Stimulated activated CD4-positive, alpha-beta T cell treated with anti-CD3 and anti-CD28 coated beads, Interleukin-12 subunit alpha, Interleukin-12 subunit beta, amount 100 ng/mL, for 48 hours (primary cell): ENCODE measurements around the gene PLPPR5.
"Not testable (repeated sequence)": the region's sequence is repeated elsewhere in the genome, so short reads cannot be mapped to it uniquely, and the experiment has no call there.

Source experiments
- DNase-seq, 3 donors: peaks; one replicate each; pipeline ENCODE4 v3.0.0-alpha.2; 2020; ENCODE audit warnings: low read depth in 2 of 3, low spot score in 1 of 3

PLPPR5 gene, protein sequence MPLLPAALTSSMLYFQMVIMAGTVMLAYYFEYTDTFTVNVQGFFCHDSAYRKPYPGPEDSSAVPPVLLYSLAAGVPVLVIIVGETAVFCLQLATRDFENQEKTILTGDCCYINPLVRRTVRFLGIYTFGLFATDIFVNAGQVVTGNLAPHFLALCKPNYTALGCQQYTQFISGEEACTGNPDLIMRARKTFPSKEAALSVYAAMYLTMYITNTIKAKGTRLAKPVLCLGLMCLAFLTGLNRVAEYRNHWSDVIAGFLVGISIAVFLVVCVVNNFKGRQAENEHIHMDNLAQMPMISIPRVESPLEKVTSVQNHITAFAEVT

DNA sequence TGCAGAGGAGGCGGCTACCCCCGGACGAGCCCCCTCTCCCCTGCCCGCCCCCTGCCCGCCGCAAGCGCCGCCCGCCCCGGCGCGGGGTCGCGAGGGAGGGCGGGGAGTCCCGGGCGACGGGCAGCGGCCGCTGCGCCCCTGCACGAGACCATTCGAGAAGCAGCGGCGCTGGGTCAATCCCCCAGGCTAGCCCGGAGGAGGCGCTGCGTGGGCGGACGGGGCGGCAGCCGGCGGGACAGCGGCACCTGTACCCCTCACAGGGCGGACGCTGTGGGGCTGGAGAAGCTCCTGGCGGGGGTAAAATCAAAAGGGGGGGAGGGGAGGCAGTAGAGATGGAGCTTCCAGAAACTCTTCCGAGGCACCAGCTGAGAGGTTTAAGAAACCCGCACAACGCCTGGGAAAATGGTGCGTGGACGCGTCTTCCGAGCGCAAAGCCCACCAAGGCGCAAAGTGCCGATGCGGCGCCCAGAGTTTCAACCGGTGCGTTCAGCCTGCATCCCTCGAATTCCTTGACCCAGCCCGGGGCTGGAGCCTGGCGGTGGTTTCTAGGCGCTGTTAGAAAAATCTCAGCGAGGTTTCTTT lies at the start of gene PLPPR5:
Gene PLPPR5 (minus strand): TSS at position 1 of the 582 bp plus-strand sequence. CDS start 190 bp downstream, outside the sequence.
- no peak for DNase-seq

DNA sequence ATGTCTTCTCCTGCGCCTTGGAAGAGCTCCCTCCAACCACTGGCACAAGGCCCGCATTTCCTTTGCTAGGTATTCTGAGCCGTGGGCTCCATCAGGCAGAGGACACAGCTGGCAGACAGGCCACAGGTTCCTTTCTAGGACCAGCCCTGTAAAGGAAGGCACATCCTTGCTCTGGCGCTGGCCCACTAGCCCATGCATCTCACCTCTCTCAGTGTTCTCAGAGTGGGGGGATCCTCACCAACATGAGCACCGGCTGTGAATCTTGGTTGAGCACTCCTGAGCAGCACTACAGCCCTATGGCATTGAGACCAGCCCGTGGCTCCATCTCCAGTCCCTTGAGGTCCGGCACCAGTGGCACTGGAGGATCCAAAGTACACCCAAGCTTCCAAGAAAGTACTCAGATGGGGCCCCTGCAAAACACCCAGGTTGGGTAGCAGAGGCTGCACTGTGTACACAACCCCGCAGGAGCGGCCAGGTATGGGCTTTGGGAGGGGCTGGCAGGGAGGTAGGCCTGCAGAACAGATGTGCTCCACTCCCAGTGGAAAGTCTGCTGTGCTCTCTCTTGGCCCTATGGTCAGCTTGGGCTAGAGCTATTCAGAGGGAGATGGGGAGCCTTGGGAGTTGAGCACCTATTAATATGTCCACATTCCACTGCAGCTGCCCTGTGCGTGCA lies 47.1 kb upstream of the PLPPR5 start:
- DNase-seq = no peak

DNA sequence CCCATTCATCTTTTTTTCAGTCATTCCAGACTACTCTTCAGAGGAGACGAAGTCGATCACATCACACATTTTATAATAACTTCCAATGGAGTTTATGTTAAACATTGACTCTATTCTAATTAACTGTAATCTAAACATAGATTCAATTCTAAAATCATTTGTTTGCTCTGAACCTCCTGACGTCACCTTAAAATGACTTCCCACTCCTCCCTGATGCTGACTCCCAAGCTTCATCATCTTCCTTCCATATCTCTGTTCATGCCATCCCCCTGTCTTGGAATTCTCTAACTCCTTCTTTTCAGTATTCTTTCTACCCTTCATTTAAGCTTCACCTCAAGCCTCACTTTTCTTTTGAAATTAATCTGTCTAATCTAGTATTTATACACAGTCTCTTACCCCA lies 45.1 kb upstream of the PLPPR5 start:
- DNase-seq = no peak

GRCh38 chr1:99036746-99037145 lies 32.1 kb upstream of the PLPPR5 start:
- DNase-seq = not testable (repeated sequence)

- no peak for DNase-seq
These were observed 13.7 kb upstream of the PLPPR5 start for GRCh38 chr1:99018313-99018712.

GRCh38 chr1:99017655-99018054 lies 13.0 kb upstream of the PLPPR5 start:
- DNase-seq = no peak

GRCh38 chr1:99010679-99011078 lies 6.0 kb upstream of the PLPPR5 start:
- no peak for DNase-seq

GRCh38 chr1:99007366-99007765 lies 2.7 kb upstream of the PLPPR5 start:
- no peak for DNase-seq

DNA sequence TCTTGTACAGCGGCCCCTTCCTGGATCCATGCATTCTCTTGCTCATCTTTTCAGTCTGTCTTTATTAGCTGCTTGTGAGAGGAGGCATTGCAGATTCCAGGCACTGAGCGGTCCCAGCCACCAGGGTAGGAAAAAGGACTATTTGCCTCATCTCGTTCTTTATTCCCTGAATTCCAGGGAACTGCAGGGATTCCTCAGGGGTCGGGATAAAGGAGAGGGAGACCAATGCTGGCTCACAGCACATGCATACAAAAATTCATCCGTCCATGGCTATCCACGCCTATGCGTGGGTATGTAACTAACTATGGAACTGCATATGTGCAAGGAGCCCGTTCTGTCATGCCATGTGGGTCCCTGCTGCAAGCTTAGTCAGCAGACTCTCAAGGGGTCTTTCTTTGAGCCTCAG lies 879 bp upstream of the PLPPR5 start:
- no peak for DNase-seq

- no peak for DNase-seq
These were observed 304 bp downstream of the PLPPR5 start for GRCh38 chr1:99004254-99004860.

DNA sequence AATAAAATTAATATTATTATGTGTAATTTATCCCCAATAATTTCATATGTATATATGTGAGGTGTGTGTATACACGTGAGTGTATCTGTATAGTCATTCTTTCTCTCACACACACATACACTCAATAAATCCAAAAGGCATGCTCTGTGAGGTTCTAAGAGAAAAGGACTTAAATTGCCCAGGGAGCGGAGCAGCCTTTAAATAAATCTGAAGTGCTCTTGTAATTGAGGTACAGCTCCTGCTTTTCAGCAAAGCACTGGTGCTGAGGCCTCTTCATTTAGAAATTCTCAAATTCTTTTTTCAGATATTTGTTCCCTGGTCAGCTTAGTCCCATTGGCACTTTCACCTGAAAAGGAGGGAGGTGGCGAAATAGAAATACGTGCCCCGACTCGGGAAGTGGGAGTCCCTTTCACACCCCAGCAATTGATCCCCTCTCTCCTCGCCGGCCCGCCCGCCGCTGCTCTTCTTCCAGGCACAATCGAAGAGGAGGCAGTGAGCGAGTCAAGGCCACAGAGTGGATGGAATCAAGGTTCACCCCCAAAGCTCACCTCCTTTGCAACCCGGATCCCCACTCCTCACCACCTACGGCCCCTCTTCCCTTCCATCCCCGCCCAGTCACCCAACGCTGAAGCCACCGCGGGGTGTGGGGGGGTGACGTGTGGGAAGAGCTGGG lies 944 bp downstream of the PLPPR5 start:
- DNase-seq = no peak

- DNase-seq = no peak
These were observed 11.8 kb downstream of the PLPPR5 start for GRCh38 chr1:98992844-98993243.

- DNase-seq = no peak
These were observed 13.3 kb downstream of the PLPPR5 start for GRCh38 chr1:98991127-98992012.

DNA sequence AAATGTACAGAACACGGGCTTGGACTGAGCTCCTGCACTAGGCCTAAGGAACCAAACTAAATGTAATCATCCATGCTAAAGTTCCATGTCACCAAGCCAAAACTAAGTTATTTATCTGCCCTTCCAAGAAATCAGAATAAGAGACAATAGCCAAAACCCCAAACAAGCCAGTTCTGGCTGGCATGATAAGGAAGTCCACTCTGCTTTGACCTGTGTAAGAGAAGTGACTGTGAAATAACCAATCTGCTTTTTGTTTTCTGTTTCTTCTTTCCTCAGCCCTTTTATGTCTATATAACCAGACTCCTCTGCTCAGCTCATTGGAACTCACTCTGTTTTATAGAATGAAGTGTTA lies 15.1 kb downstream of the PLPPR5 start:
- no peak for DNase-seq

GRCh38 chr1:98988904-98989555 lies 15.6 kb downstream of the PLPPR5 start:
- no peak for DNase-seq

- no peak for DNase-seq
These were observed 19.0 kb downstream of the PLPPR5 start for GRCh38 chr1:98985687-98986086.

DNA sequence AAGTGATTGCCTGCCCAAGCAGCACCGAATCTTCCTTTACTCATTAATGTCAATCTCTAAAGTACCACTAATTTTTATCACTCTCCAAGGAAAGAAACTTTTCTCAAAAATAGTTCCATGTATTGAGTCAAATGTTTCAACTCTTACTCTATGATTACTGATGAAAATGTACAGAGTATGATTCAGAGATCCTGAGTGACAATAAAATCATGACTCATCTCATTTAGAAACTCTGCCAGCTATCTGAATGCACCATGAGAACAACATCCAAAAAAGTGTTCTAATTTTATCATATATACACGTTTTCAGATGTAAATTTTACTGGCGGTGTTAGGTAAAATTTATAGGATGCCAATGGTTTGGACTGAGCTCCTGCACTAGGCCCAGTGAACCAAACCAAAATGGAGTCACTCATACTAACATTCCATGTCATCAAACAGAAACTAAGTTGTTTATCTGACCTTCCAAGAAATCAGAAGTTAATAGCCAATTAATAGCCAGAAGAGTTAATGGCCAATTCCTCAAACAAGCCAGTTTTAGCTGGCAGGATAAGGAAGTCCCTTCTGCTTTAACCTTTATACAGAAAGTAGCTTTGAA lies 22.6 kb downstream of the PLPPR5 start:
- DNase-seq = no peak

GRCh38 chr1:98979463-98979862 lies 25.2 kb downstream of the PLPPR5 start:
- DNase-seq = no peak

DNA sequence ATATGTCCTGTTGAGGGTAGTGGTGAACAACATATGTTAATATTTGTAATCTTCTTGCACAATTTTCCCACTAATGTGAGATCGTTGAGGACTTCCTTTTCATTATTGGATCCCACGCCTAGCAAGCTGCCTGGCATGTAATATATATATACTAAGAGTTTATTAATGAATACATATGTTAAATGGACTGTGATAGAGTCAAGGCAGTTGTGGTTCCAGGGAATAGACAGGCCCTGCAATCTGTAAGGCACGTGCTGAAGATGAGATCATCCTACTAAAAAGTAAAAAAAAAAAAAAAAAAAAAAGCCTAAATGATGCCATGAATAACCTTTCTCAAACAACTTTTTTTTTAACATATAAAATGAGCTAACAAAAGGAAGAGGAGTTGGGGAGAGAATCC lies 28.9 kb downstream of the PLPPR5 start:
- DNase-seq = no peak

DNA sequence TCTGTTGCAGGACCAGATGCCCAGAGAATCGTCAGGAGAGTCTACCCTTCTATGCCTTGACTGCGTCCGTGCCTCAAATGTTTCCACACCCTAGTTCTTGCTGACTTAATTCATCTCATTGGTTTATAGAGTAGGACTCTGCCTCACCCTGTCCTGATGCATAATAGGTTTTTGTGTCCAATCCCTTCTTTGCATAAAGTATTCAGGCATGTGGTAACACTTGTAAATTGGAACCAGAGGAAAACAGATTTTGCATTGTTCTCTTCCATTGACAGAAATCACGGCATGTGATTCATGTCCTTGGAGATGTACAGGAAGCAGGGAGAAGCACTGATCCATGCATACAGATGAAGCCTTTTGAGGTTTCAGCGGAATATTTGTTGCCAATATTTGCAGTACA lies 29.5 kb downstream of the PLPPR5 start:
- DNase-seq = no peak
